H9 (cell line): ENCODE data around the gene FAM114A1. TPM values are rescaled to one million over a fixed set of nuclear protein-coding genes. Genes with fewer than 3 reads are reported as not detected.

Source experiments
- DNase-seq: peaks from one replicate; pipeline ENCODE4 v3.0.0-alpha.2; 2017
- H2AFZ ChIP-seq: one replicate; pipeline ENCODE4 v1.6.1; 2013; ENCODE audit warnings: mild to moderate bottlenecking, low read length, control low read depth, moderate library complexity
- H2AK5ac ChIP-seq: 2 replicates; pipeline ENCODE4 v1.6.1; 2013; ENCODE audit warnings: low read length, control low read depth, mixed read lengths; ENCODE audit not compliant: insufficient read length
- H2BK120ac ChIP-seq: one replicate; pipeline ENCODE4 v1.6.1; 2013; ENCODE audit warnings: low read depth, mild to moderate bottlenecking, low read length, control low read depth, inconsistent platforms; ENCODE audit not compliant: poor library complexity, severe bottlenecking
- H2BK12ac ChIP-seq: 2 replicates; pipeline ENCODE4 v1.6.1; 2013; ENCODE audit warnings: low read length, control low read depth, mixed read lengths, low read depth; ENCODE audit not compliant: insufficient read length
- H2BK15ac ChIP-seq: 2 replicates; pipeline ENCODE4 v1.6.1; 2013; ENCODE audit warnings: low read depth, low read length, control low read depth
- H2BK20ac ChIP-seq: one replicate; pipeline ENCODE4 v1.6.1; 2013; ENCODE audit warnings: low read depth, mild to moderate bottlenecking, low read length, control low read depth, inconsistent platforms; ENCODE audit not compliant: poor library complexity, severe bottlenecking
- H2BK5ac ChIP-seq: 2 replicates; pipeline ENCODE4 v1.6.1; 2013; ENCODE audit warnings: low read length, control low read depth, mixed read lengths; ENCODE audit not compliant: insufficient read length
- H3K14ac ChIP-seq: 2 replicates; pipeline ENCODE4 v1.6.1; 2013; ENCODE audit warnings: low read length, control low read depth; ENCODE audit not compliant: insufficient read depth
- H3K18ac ChIP-seq: 2 replicates; pipeline ENCODE4 v1.6.1; 2013; ENCODE audit warnings: low read depth, mild to moderate bottlenecking, mixed read lengths, low read length, control low read depth; ENCODE audit not compliant: insufficient read length
- H3K23ac ChIP-seq: 2 replicates; pipeline ENCODE4 v1.6.1; 2013; ENCODE audit warnings: low read length, control low read depth, mixed read lengths, low read depth; ENCODE audit not compliant: insufficient read length
- H3K23me2 ChIP-seq: 2 replicates; pipeline ENCODE4 v1.6.1; 2013; ENCODE audit warnings: low read depth, mild to moderate bottlenecking, mixed read lengths, low read length, control low read depth; ENCODE audit not compliant: insufficient read length, poor library complexity, severe bottlenecking
- H3K27ac ChIP-seq: 2 replicates; pipeline ENCODE4 v1.5.1; 2013; ENCODE audit warnings: low read length, control low read depth, mixed read lengths, low read depth; ENCODE audit not compliant: insufficient read length
- H3K27me3 ChIP-seq: 2 replicates; pipeline ENCODE4 v1.6.1; 2013; ENCODE audit warnings: low read length, control low read depth, inconsistent platforms; ENCODE audit not compliant: insufficient read depth
- H3K4ac ChIP-seq: 2 replicates; pipeline ENCODE4 v1.6.1; 2013; ENCODE audit warnings: low read depth, mild to moderate bottlenecking, control low read depth, inconsistent platforms, low read length, moderate library complexity
- H3K4me1 ChIP-seq: 2 replicates; pipeline ENCODE4 v1.6.1; 2013; ENCODE audit warnings: low read length, control low read depth, inconsistent platforms; ENCODE audit not compliant: insufficient read depth
- H3K4me2 ChIP-seq: 2 replicates; pipeline ENCODE4 v1.6.1; 2013; ENCODE audit warnings: low read length, control low read depth, mixed read lengths; ENCODE audit not compliant: insufficient read length, insufficient read depth
- H3K56ac ChIP-seq: 2 replicates; pipeline ENCODE4 v1.6.1; 2013; ENCODE audit warnings: low read depth, mild to moderate bottlenecking, mixed read lengths, low read length, control low read depth; ENCODE audit not compliant: insufficient read length
- H3K79me1 ChIP-seq: 2 replicates; pipeline ENCODE4 v1.6.1; 2013; ENCODE audit warnings: low read depth, mild to moderate bottlenecking, moderate library complexity, low read length, control low read depth, inconsistent platforms; ENCODE audit not compliant: insufficient read depth, poor library complexity, severe bottlenecking
- H3K79me2 ChIP-seq: 2 replicates; pipeline ENCODE4 v1.6.1; 2013; ENCODE audit warnings: low read length, control low read depth, inconsistent platforms; ENCODE audit not compliant: insufficient read depth
- H3K9ac ChIP-seq: 2 replicates; pipeline ENCODE4 v1.6.1; 2013; ENCODE audit warnings: low read length, control low read depth, mixed read lengths; ENCODE audit not compliant: insufficient read length; ENCODE audit errors: extremely low read depth
- H3K9me3 ChIP-seq: one replicate; pipeline ENCODE4 v1.6.1; 2013; ENCODE audit warnings: low read depth, low read length, inconsistent platforms; ENCODE audit not compliant: control insufficient read depth
- H3T11ph ChIP-seq: one replicate; pipeline ENCODE4 v1.6.1; 2013; ENCODE audit warnings: mild to moderate bottlenecking, low read length, control low read depth, inconsistent platforms
- H4K20me1 ChIP-seq: one replicate; pipeline ENCODE4 v1.6.1; 2013; ENCODE audit not compliant: control insufficient read depth, insufficient read length, insufficient read depth
- H4K5ac ChIP-seq: 2 replicates; pipeline ENCODE4 v1.6.1; 2013; ENCODE audit warnings: low read depth, mild to moderate bottlenecking, mixed read lengths, low read length, control low read depth; ENCODE audit not compliant: insufficient read length
- H4K8ac ChIP-seq: replicated peaks from 2 replicates; pipeline ENCODE4 v1.6.1; 2013; ENCODE audit warnings: low read length, control low read depth, mixed read lengths, low read depth; ENCODE audit not compliant: insufficient read length
- H4K91ac ChIP-seq: 2 replicates; pipeline ENCODE4 v1.6.1; 2013; ENCODE audit warnings: low read depth, mild to moderate bottlenecking, moderate library complexity, mixed read lengths, low read length, control low read depth; ENCODE audit not compliant: insufficient read length
- H3K27ac Mint-ChIP-seq, 3 experiments: 2 replicates in 2 of 3; 3 replicates in 1 of 3; pipeline ENCODE4 v1.8.0; 2020 to 2021; ENCODE audit warnings: mixed read lengths in 3 of 3, mild to moderate bottlenecking in 1 of 3, moderate library complexity in 1 of 3
- H3K27me3 Mint-ChIP-seq: 2 replicates; pipeline ENCODE4 v1.8.0; 2021; ENCODE audit warnings: low read depth, mild to moderate bottlenecking, moderate library complexity, mixed read lengths
- H3K36me3 Mint-ChIP-seq, 3 experiments: 2 replicates in 2 of 3; 3 replicates in 1 of 3; pipeline ENCODE4 v1.8.0; 2020 to 2021; ENCODE audit warnings: low read depth in 3 of 3, mixed read lengths in 3 of 3; ENCODE audit not compliant: insufficient read depth in 1 of 3
- H3K4me1 Mint-ChIP-seq, 2 experiments: 2 replicates each; pipeline ENCODE4 v1.8.0; 2020; ENCODE audit warnings: mixed read lengths in 2 of 2
- H3K4me3 Mint-ChIP-seq, 2 experiments: 2 replicates in 1 of 2; 3 replicates in 1 of 2; pipeline ENCODE4 v1.8.0; 2020 to 2021; ENCODE audit warnings: mild to moderate bottlenecking in 2 of 2, mixed read lengths in 2 of 2, moderate library complexity in 1 of 2
- H3K9me3 Mint-ChIP-seq, 2 experiments: 2 replicates in 1 of 2; 3 replicates in 1 of 2; pipeline ENCODE4 v1.8.0; 2020; ENCODE audit warnings: mild to moderate bottlenecking in 2 of 2, mixed read lengths in 2 of 2, moderate library complexity in 1 of 2
- CTCF ChIP-seq: fragments of 200-600 bp; sonication (generic); conservative IDR thresholded peaks from 3 replicates; pipeline ENCODE4 v1.8.0; 2021; ENCODE audit warnings: antibody characterized with exemption, mild to moderate bottlenecking
- WGBS: extraction: QIAGEN DNeasy Blood & Tissue Kit; methylation state at CpG from one replicate; pipeline ENCODE4 v1.1.7; 2013; ENCODE audit warnings: missing lambda C conversion rate, low lambda C conversion rate, mixed read lengths; ENCODE audit not compliant: insufficient read length; ENCODE audit errors: extremely low coverage; 5-methylcytosine and 5-hydroxymethylcytosine counted together
- total RNA-seq: library from RNA; stranded (reverse); gene quantifications from 2 replicates; pipeline ENCODE4 v1.2.1, GENCODE V29; 2021

FAM114A1 gene
- total RNA-seq, 1 experiment from 2014 or later, result 9.9 TPM

GRCh38 chr4:38856046-38856445 is 11.6 kb upstream of the FAM114A1 start:
- Histone ChIP-seq H3K4me2 (no peak overlapping the region), H2AFZ (no peak overlapping the region)

More at GRCh38 chr4:38856046-38856445, 11.6 kb upstream of the FAM114A1 start:
- DNase-seq, result no peak
- Histone ChIP-seq H3K18ac (no peak overlapping the region), H3K23ac (no peak overlapping the region), H2AK5ac (no peak overlapping the region), H3K79me1 (no peaks in the 10 kb centered on the region), H3K79me2 (no peaks in the 10 kb centered on the region), H3K4me1 (no peaks in the 10 kb centered on the region; the same call in 1 of the 2 replicates), H2BK12ac (no peak overlapping the region), H3K9me3 (no peaks in the 10 kb centered on the region), H4K20me1 (no peaks in the 10 kb centered on the region), H3K23me2 (no peaks in the 10 kb centered on the region), H3K14ac (no peak overlapping the region), H2BK15ac (no peak overlapping the region), H4K91ac (no peak overlapping the region), H3T11ph (no peak overlapping the region), H4K8ac (no peak overlapping the region), H3K27ac (no peak overlapping the region), H3K56ac (no peak overlapping the region), H3K27me3 (no peaks in the 10 kb centered on the region), H2BK5ac (no peak overlapping the region), H2BK20ac (no peak overlapping the region), H3K9ac (no peak overlapping the region), H3K4ac (no peak overlapping the region), H2BK120ac (no peak overlapping the region), H4K5ac (no peak overlapping the region)
- Mint-ChIP-seq H3K27me3 (no peaks in the 10 kb centered on the region), H3K36me3 (no peaks in the 10 kb centered on the region), H3K9me3 (no peaks in the 10 kb centered on the region), H3K27ac (no peak overlapping the region), H3K4me3 (no peak overlapping the region), H3K4me1 (peaks cover 16 to 19% of the 10 kb centered on the region in 2 experiments; a peak in 3 of 4 replicates)
- WGBS, result no CpG with 5 or more reads among the region's 4 CpGs
- no peak for TF ChIP-seq CTCF
